GM23338 (cell line): ENCODE measurements around the gene LARP1B. TPM values are rescaled to one million over a fixed set of nuclear protein-coding genes. Genes with fewer than 3 reads are reported as not detected.

ENCODE experiments used
- ATAC-seq: fragments of 200-7000 bp; cut with Tn5 transposase; 3 replicates; pipeline ENCODE4 v1.9.1; 2020
- DNase-seq: peaks from one replicate; pipeline ENCODE4 v3.0.0-alpha.2; 2015; ENCODE audit warnings: low spot score
- H2AFZ ChIP-seq: fragments of 200-600 bp; sonication (generic); 2 replicates; pipeline ENCODE4 v1.8.0; 2016; ENCODE audit warnings: antibody characterized with exemption, mild to moderate bottlenecking, moderate library complexity
- H3F3A ChIP-seq: fragments of 200-600 bp; sonication (generic); replicated peaks from 2 replicates; pipeline ENCODE4 v1.8.0; 2017; ENCODE audit warnings: antibody characterized with exemption, mixed run types, low read depth
- H3K27ac ChIP-seq: fragments of 200-600 bp; sonication (generic); 2 replicates; pipeline ENCODE4 v1.6.1; 2016; ENCODE audit warnings: low read depth
- H3K27me3 ChIP-seq: fragments of 200-600 bp; sonication (generic); 2 replicates; pipeline ENCODE4 v1.8.0; 2016; ENCODE audit warnings: mild to moderate bottlenecking, mixed run types, moderate library complexity; ENCODE audit not compliant: insufficient read depth
- H3K36me3 ChIP-seq: fragments of 200-600 bp; sonication (generic); 2 replicates; pipeline ENCODE4 v1.8.0; 2016; ENCODE audit warnings: mild to moderate bottlenecking; ENCODE audit not compliant: insufficient read depth
- H3K4me1 ChIP-seq: fragments of 200-600 bp; sonication (generic); 2 replicates; pipeline ENCODE4 v1.8.0; 2016; ENCODE audit warnings: mild to moderate bottlenecking, moderate library complexity; ENCODE audit not compliant: insufficient read depth
- H3K4me2 ChIP-seq: fragments of 200-600 bp; sonication (generic); 2 replicates; pipeline ENCODE4 v1.7.1; 2017; ENCODE audit warnings: mixed run types
- H3K4me3 ChIP-seq: fragments of 200-600 bp; sonication (generic); 2 replicates; pipeline ENCODE4 v1.6.1; 2016; ENCODE audit warnings: mixed run types
- H3K79me2 ChIP-seq: fragments of 200-600 bp; sonication (generic); replicated peaks from 2 replicates; pipeline ENCODE4 v1.8.0; 2017; ENCODE audit warnings: mild to moderate bottlenecking; ENCODE audit not compliant: insufficient read depth
- H3K9me2 ChIP-seq: fragments of 200-600 bp; sonication (generic); 2 replicates; pipeline ENCODE4 v1.8.0; 2017; ENCODE audit not compliant: insufficient read depth
- H4K20me1 ChIP-seq: fragments of 200-600 bp; sonication (generic); replicated peaks from 2 replicates; pipeline ENCODE4 v1.8.0; 2017; ENCODE audit warnings: mild to moderate bottlenecking; ENCODE audit not compliant: insufficient read depth
- H3K27ac Mint-ChIP-seq: 2 replicates; pipeline ENCODE4 v1.8.0; 2020; ENCODE audit warnings: inconsistent platforms, mild to moderate bottlenecking, moderate library complexity, mixed read lengths
- H3K27me3 Mint-ChIP-seq: 3 replicates; pipeline ENCODE4 v1.8.0; 2022; ENCODE audit warnings: low read depth, mild to moderate bottlenecking, moderate library complexity, mixed read lengths, inconsistent platforms; ENCODE audit not compliant: insufficient read depth, poor library complexity
- H3K36me3 Mint-ChIP-seq: 3 replicates; pipeline ENCODE4 v1.8.0; 2021; ENCODE audit warnings: low read depth, mild to moderate bottlenecking, inconsistent platforms, moderate library complexity, mixed read lengths
- H3K4me1 Mint-ChIP-seq: 3 replicates; pipeline ENCODE4 v1.8.0; 2020; ENCODE audit warnings: mild to moderate bottlenecking, inconsistent platforms, mixed read lengths
- H3K4me3 Mint-ChIP-seq: 3 replicates; pipeline ENCODE4 v1.8.0; 2021; ENCODE audit warnings: moderate library complexity, mild to moderate bottlenecking, inconsistent platforms, mixed read lengths
- H3K9me3 Mint-ChIP-seq: 3 replicates; pipeline ENCODE4 v1.8.0; 2020; ENCODE audit warnings: moderate library complexity, mild to moderate bottlenecking, inconsistent platforms, mixed read lengths
- CREB1 ChIP-seq: fragments of 250-450 bp; sonication (Bioruptor Pico); IDR thresholded peaks from 2 replicates; pipeline ENCODE4 v1.5.0; 2020; ENCODE audit warnings: low read depth, mild to moderate bottlenecking, moderate library complexity
- CTCF ChIP-seq, 2 experiments: fragments of 200-600 bp in 1 of 2; sonication (generic) in 1 of 2; conservative IDR thresholded peaks; 2 replicates each; pipeline versions ENCODE4 v1.5.1 to v1.6.1; 2016 to 2017; ENCODE audit warnings: antibody characterized with exemption in 2 of 2, low read depth in 2 of 2, mild to moderate bottlenecking in 2 of 2, moderate library complexity in 1 of 2
- ETS1 ChIP-seq: IDR thresholded peaks from 2 replicates; pipeline ENCODE4 v1.6.1; 2016; ENCODE audit warnings: antibody characterized with exemption
- EZH2 ChIP-seq: fragments of 200-600 bp; sonication (generic); IDR thresholded peaks from one replicate; pipeline ENCODE4 v1.8.0; 2017; ENCODE audit warnings: antibody characterized with exemption, mild to moderate bottlenecking, low read depth; ENCODE audit not compliant: unreplicated experiment
- EZH2phosphoT487 ChIP-seq: fragments of 200-600 bp; sonication (generic); IDR thresholded peaks from one replicate; pipeline ENCODE4 v1.8.1; 2018; ENCODE audit warnings: antibody characterized with exemption; ENCODE audit not compliant: unreplicated experiment
- JUNB ChIP-seq: IDR thresholded peaks from one replicate; pipeline ENCODE4 v1.6.1; 2016; ENCODE audit warnings: antibody characterized with exemption; ENCODE audit not compliant: unreplicated experiment
- NANOG ChIP-seq: IDR thresholded peaks from 2 replicates; pipeline ENCODE4 v1.6.1; 2016; ENCODE audit warnings: antibody characterized with exemption, borderline replicate concordance
- POLR2AphosphoS5 ChIP-seq: IDR thresholded peaks from 2 replicates; pipeline ENCODE4 v1.6.1; 2016; ENCODE audit warnings: antibody characterized with exemption, low read depth
- REST ChIP-seq: IDR thresholded peaks from one replicate; pipeline ENCODE4 v1.6.1; 2018; ENCODE audit warnings: antibody characterized with exemption; ENCODE audit not compliant: unreplicated experiment
- ZNF114 ChIP-seq: fragments of 250-450 bp; sonication (Bioruptor Pico); IDR thresholded peaks from 2 replicates; pipeline ENCODE4 v1.5.0; 2020; ENCODE audit warnings: mild to moderate bottlenecking, moderate library complexity
- polyA plus RNA-seq: library from polyadenylated mRNA; unstranded; fragments of >200 nt; fragmentation: Nextera tagmentation; extraction: Ambion mirVana; gene quantifications from 2 replicates; pipeline ENCODE4 v1.2.1, GENCODE V29; 2016
- total RNA-seq: library from RNA; depleted of rRNA; stranded (reverse); fragments of >200 nt; shearing (Covaris generic); gene quantifications from 2 replicates; pipeline ENCODE4 v1.2.3, GENCODE V29; 2014

Gene LARP1B
- total and polyA plus RNA-seq, 2 experiments from 2014 or later = 42.5 to 45.4 TPM

- H4K20me1 ChIP-seq = no peaks in the 10 kb centered on the region; the same call in 1 of the 2 replicates
- H3K27ac Mint-ChIP-seq = no peak overlapping the region
- no peak for TF ChIP-seq EZH2
- no peak for TF ChIP-seq ETS1
- no peak overlapping the region for H3K4me3 Mint-ChIP-seq
- H3K4me2 ChIP-seq = no peak overlapping the region
- H2AFZ ChIP-seq = no peak overlapping the region
- H3K9me3 Mint-ChIP-seq = peaks cover 3% of the 10 kb centered on the region; the same call in 2 of the 3 replicates
- H3F3A ChIP-seq = no peaks in the 10 kb centered on the region
- H3K79me2 ChIP-seq = no peaks in the 10 kb centered on the region
- H3K4me1 Mint-ChIP-seq = no peaks in the 10 kb centered on the region
- H3K27me3 ChIP-seq = no peaks in the 10 kb centered on the region
- H3K4me1 ChIP-seq = no peaks in the 10 kb centered on the region
- peaks cover 28% of the 10 kb centered on the region for H3K36me3 Mint-ChIP-seq
- DNase-seq (no peak), ATAC-seq (no peak)
- no peaks in the 10 kb centered on the region for H3K27me3 Mint-ChIP-seq
- no peak overlapping the region for H3K4me3 ChIP-seq
- 0 out of 2 replicates have a peak, but pooled peaks cover 3% of the 10 kb centered on the region for H3K9me2 ChIP-seq
- no peaks in the 10 kb centered on the region for H3K36me3 ChIP-seq
- no peak overlapping the region for H3K27ac ChIP-seq
These were observed 92.7 kb downstream of the LARP1B start for GRCh38 chr4:128153800-128154199.

- Mint-ChIP-seq H3K36me3 (peaks cover 26% of the 10 kb centered on the region), H3K9me3 (peaks cover 3% of the 10 kb centered on the region; the same call in 2 of the 3 replicates), H3K4me3 (no peak overlapping the region), H3K27me3 (no peaks in the 10 kb centered on the region), H3K27ac (no peak overlapping the region), H3K4me1 (no peaks in the 10 kb centered on the region; the same call in 2 of the 3 replicates)
- Histone ChIP-seq H4K20me1 (no peaks in the 10 kb centered on the region), H3K4me2 (no peak overlapping the region), H2AFZ (no peak overlapping the region), H3F3A (no peaks in the 10 kb centered on the region), H3K9me2 (0 out of 2 replicates have a peak, but pooled peaks cover 3% of the 10 kb centered on the region), H3K27ac (no peak overlapping the region), H3K36me3 (no peaks in the 10 kb centered on the region), H3K4me3 (no peak overlapping the region), H3K27me3 (no peaks in the 10 kb centered on the region), H3K4me1 (no peaks in the 10 kb centered on the region), H3K79me2 (no peaks in the 10 kb centered on the region)
- DNase-seq = no peak
- no peak; the same call in 1 of the 3 replicates for ATAC-seq
- TF ChIP-seq NANOG (no peak), ETS1 (no peak), CTCF (conservative IDR thresholded peaks at IDR 0.05; ENCODE audit: low read depth in 2 of 2) (no peak), REST (no peak), CREB1 (CRISPR knock-in tag) (no peak), POLR2AphosphoS5 (no peak), EZH2 (no peak), JUNB (no peak), EZH2phosphoT487 (no peak), ZNF114 (CRISPR knock-in tag) (no peak)
These were observed 94.2 kb downstream of the LARP1B start for GRCh38 chr4:128155231-128155855.
